Astrocyte (in vitro differentiated cells and primary cell): Measurements from ENCODE around the gene ZNF668.

Source experiments
- CTCF ChIP-seq: IDR thresholded peaks from 2 replicates; pipeline ENCODE4 v1.5.1; 2011; ENCODE audit warnings: low read depth, mild to moderate bottlenecking, inconsistent platforms, low read length, moderate library complexity; ENCODE audit not compliant: insufficient read depth
- EZH2 ChIP-seq: IDR thresholded peaks from 2 replicates; pipeline ENCODE4 v1.6.1; 2012; ENCODE audit warnings: mild to moderate bottlenecking, low read length, inconsistent platforms; ENCODE audit not compliant: insufficient read depth

GRCh38 chr16:31080035-31080629 lies 6.1 kb upstream of the ZNF668 start:
- TF ChIP-seq CTCF (no peak), EZH2 (no peak)
